Endothelial cell of umbilical vein (primary cell): Measurements from ENCODE around the gene RASGRF2. TPM values are rescaled to one million over a fixed set of nuclear protein-coding genes. Genes with fewer than 3 reads are reported as not detected.

Source experiments
- BruUV-seq: library from RNA; stranded (reverse); fragments of 400-500 nt; replicated peaks from 2 replicates; lab custom pipeline; 2021; lab: Mats Ljungman, UMichigan
- CTCF ChIA-PET: fragments of 300-600, 350-600 bp; sonication (Branson Sonifier 250); formaldehyde crosslinking; loops from one replicate; lab custom pipeline; 2021; ENCODE audit warnings: antibody characterized with exemption, inconsistent platforms; lab: Charles Lee
- POLR2A ChIA-PET: fragments of 300-600, 350-600 bp; sonication (Branson Sonifier 250); formaldehyde crosslinking; loops from one replicate; lab custom pipeline; 2021; ENCODE audit warnings: antibody characterized with exemption, inconsistent platforms; lab: Charles Lee
- DNase-seq: peaks from one replicate; pipeline ENCODE4 v3.0.0-alpha.2; 2011; ENCODE audit warnings: low read depth, low spot score
- FAIRE-seq: peaks from 2 replicates; lab custom pipeline; 2011; peaks lifted over from hg19 to GRCh38; lab: Jason Lieb, UNC
- H2AFZ ChIP-seq: 2 replicates; pipeline ENCODE4 v1.6.0; 2012; ENCODE audit warnings: low read depth, low read length, control low read depth, inconsistent platforms
- H3K27ac ChIP-seq: 2 replicates; pipeline ENCODE4 v1.5.1; 2011; ENCODE audit warnings: low read depth, mild to moderate bottlenecking, control low read depth, low read length, moderate library complexity; ENCODE audit not compliant: insufficient read depth
- H3K27me3 ChIP-seq, 2 experiments: 2 replicates each; pipeline versions ENCODE4 v1.6.0 to v1.6.1; 2011; ENCODE audit warnings: low read length in 2 of 2, mixed read lengths in 1 of 2; ENCODE audit not compliant: control insufficient read depth in 2 of 2, insufficient read depth in 2 of 2
- H3K36me3 ChIP-seq, 2 experiments: 2 replicates in 1 of 2; 3 replicates in 1 of 2; pipeline ENCODE4 v1.5.1; 2011; ENCODE audit warnings: low read length in 2 of 2, mild to moderate bottlenecking in 1 of 2, moderate library complexity in 1 of 2; ENCODE audit not compliant: control insufficient read depth in 2 of 2, insufficient read depth in 2 of 2; ENCODE audit errors: extremely low read depth in 1 of 2
- H3K4me1 ChIP-seq: 3 replicates; pipeline ENCODE4 v1.5.1; 2011; ENCODE audit warnings: mild to moderate bottlenecking, low read length; ENCODE audit not compliant: control insufficient read depth, insufficient read depth; ENCODE audit errors: extremely low read depth
- H3K4me2 ChIP-seq: 2 replicates; pipeline ENCODE4 v1.6.1; 2011; ENCODE audit warnings: low read length, control low read depth, mixed read lengths; ENCODE audit not compliant: insufficient read depth
- H3K4me3 ChIP-seq, 3 experiments: fragments of 200-600 bp in 1 of 3; sonication (generic), shearing (Covaris generic) in 1 of 3; replicated peaks in 1 of 3; 2 replicates each; pipeline ENCODE4 v1.5.1; 2011 to 2016; ENCODE audit warnings: control low read depth in 3 of 3, low read length in 3 of 3, mild to moderate bottlenecking in 2 of 3, inconsistent platforms in 1 of 3, low read depth in 1 of 3, moderate library complexity in 1 of 3; ENCODE audit not compliant: insufficient read depth in 1 of 3
- H3K79me2 ChIP-seq: 2 replicates; pipeline ENCODE4 v1.6.0; 2012; ENCODE audit warnings: low read length, inconsistent platforms; ENCODE audit not compliant: control insufficient read depth, insufficient read depth
- H3K9ac ChIP-seq: replicated peaks from 2 replicates; pipeline ENCODE3; 2011; ENCODE audit warnings: low read length, control low read depth; ENCODE audit not compliant: insufficient read depth; ENCODE audit errors: extremely low read depth
- H3K9me1 ChIP-seq: replicated peaks from 3 replicates; pipeline ENCODE4 v1.6.0; 2011; ENCODE audit warnings: mild to moderate bottlenecking, low read length; ENCODE audit not compliant: control insufficient read depth, insufficient read depth; ENCODE audit errors: extremely low read depth
- H3K9me3 ChIP-seq: replicated peaks from 2 replicates; pipeline ENCODE4 v1.5.1; 2012; ENCODE audit warnings: low read length, inconsistent platforms; ENCODE audit not compliant: control insufficient read depth, insufficient read depth
- H4K20me1 ChIP-seq: replicated peaks from 2 replicates; pipeline ENCODE3; 2011; ENCODE audit warnings: mild to moderate bottlenecking, low read length; ENCODE audit not compliant: control insufficient read depth, insufficient read depth; ENCODE audit errors: extremely low read depth
- EZH2 ChIP-seq: IDR thresholded peaks from 2 replicates; pipeline ENCODE4 v1.6.1; 2012; ENCODE audit warnings: borderline replicate concordance, low read depth, mild to moderate bottlenecking, moderate library complexity, low read length, inconsistent platforms; ENCODE audit not compliant: severe bottlenecking
- FOS ChIP-seq: IDR thresholded peaks from 2 replicates; pipeline ENCODE4 v1.6.1; 2011; ENCODE audit warnings: mild to moderate bottlenecking, low read length, moderate library complexity, borderline replicate concordance; ENCODE audit not compliant: insufficient read depth
- GATA2 ChIP-seq: IDR thresholded peaks from 2 replicates; pipeline ENCODE4 v1.7.0; 2011; ENCODE audit warnings: low read depth, mild to moderate bottlenecking, moderate library complexity, mixed read lengths, low read length; ENCODE audit not compliant: insufficient read length, insufficient read depth
- JUN ChIP-seq: IDR thresholded peaks from 2 replicates; pipeline ENCODE4 v1.6.1; 2011; ENCODE audit warnings: borderline replicate concordance, low read depth; ENCODE audit not compliant: insufficient read length, insufficient read depth
- MYC ChIP-seq: IDR thresholded peaks from one replicate; pipeline ENCODE4 v1.6.1; 2011; ENCODE audit warnings: mild to moderate bottlenecking, low read depth, low read length
- POLR2A ChIP-seq: IDR thresholded peaks from 2 replicates; pipeline ENCODE4 v1.6.1; 2012; ENCODE audit warnings: low read depth, mild to moderate bottlenecking, control low read depth, low read length
- POLR2AphosphoS5 ChIP-seq: IDR thresholded peaks from 2 replicates; pipeline ENCODE4 v1.6.1; 2012; ENCODE audit warnings: low read depth, mild to moderate bottlenecking, control low read depth, low read length, moderate library complexity; ENCODE audit not compliant: insufficient read depth
- dilution Hi-C: fragments of 300-500 bp; cut with MboI; formaldehyde crosslinking; loops from one replicate; pipeline ENCODE4 v1.15.0; 2019; ENCODE audit warnings: low sequenced_read_pairs; ENCODE audit not compliant: extremely low pct_ligation_motif_present
- intact Hi-C: fragments of 100-400 bp; cut with micrococcal nuclease; formaldehyde crosslinking; loops from one replicate; pipeline ENCODE4 v1.10.0; 2022
- polyA plus RNA-seq, 4 experiments: library from polyadenylated mRNA; depleted of rRNA in 3 of 4; stranded (reverse) in 3 of 4; unstranded in 1 of 4; fragments of >200 nt; gene quantifications; 2 replicates each; pipeline versions ENCODE4 v1.2.1 to v1.2.3, GENCODE V29; 2011 to 2012; ENCODE audit warnings: missing spikeins in 1 of 4
- total RNA-seq: library from RNA; stranded (reverse); gene quantifications from 2 replicates; pipeline ENCODE4 v1.2.3, GENCODE V29; 2021
- TF ChIP-seq, protein P1 (sequence below): IDR thresholded peaks from 2 replicates; pipeline ENCODE4 v1.6.1; 2011; ENCODE audit not compliant: insufficient read depth, insufficient read length
- TF ChIP-seq, protein P2 (sequence below), 2 donors: IDR thresholded peaks; 1 replicate in 1 of 2; 2 replicates in 1 of 2; pipeline ENCODE4 v1.5.1; 2011; ENCODE audit warnings: low read length in 2 of 2, mild to moderate bottlenecking in 2 of 2, moderate library complexity in 2 of 2, control low read depth in 1 of 2, inconsistent platforms in 1 of 2, low read depth in 1 of 2; ENCODE audit not compliant: insufficient read depth in 1 of 2; ENCODE audit errors: extremely low read depth in 1 of 2

The RASGRF2 gene
- total and polyA plus RNA-seq, 2 donors (not counting 3 experiments of a cell fraction or from before 2014, with no cell fraction given) = 0.41 to 4.0 TPM

DNA sequence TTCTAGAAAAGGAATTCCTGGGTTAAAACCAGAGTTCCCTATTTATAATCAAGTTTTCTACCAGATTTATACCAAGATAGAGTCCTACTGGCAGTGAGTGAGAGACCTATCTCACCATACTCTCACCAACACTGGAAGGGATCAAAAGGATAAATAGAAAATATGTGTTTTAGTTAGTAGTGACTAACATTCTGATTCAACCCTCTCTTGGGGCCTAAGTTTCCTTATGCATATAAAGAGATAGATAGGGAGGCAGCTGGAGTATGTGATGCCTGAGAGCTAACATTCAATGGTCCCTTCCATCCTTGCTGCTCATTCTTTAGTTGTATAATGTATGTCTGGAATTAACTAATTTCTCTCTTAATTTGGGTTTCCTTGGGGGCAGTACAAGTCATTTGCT, 304.9 kb downstream of the RASGRF2 start:
- intact Hi-C loops (no loop called here), dilution Hi-C loops (no loop called here)
- DNase-seq (no peak), FAIRE-seq (no peak)
- Histone ChIP-seq H3K4me1 (no peaks in the 10 kb centered on the region), H3K27me3 (no peaks in the 10 kb centered on the region), H3K9me3 (no peaks in the 10 kb centered on the region), H3K27ac (no peak overlapping the region), H3K9me1 (no peaks in the 10 kb centered on the region), H3K9ac (no peak overlapping the region), H4K20me1 (no peaks in the 10 kb centered on the region), H3K4me3 (no peak overlapping the region), H2AFZ (no peak overlapping the region), H3K79me2 (peaks cover 2% of the 10 kb centered on the region), H3K36me3 (no peaks in the 10 kb centered on the region), H3K4me2 (no peak overlapping the region)
- TF ChIP-seq FOS (no peak), POLR2AphosphoS5 (no peak), MYC (no peak), EZH2 (no peak), POLR2A (no peak), JUN (no peak), GATA2 (no peak)
- TF ChIP-seq, protein P1, sequence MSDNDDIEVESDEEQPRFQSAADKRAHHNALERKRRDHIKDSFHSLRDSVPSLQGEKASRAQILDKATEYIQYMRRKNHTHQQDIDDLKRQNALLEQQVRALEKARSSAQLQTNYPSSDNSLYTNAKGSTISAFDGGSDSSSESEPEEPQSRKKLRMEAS = no peak
- TF ChIP-seq, protein P2, sequence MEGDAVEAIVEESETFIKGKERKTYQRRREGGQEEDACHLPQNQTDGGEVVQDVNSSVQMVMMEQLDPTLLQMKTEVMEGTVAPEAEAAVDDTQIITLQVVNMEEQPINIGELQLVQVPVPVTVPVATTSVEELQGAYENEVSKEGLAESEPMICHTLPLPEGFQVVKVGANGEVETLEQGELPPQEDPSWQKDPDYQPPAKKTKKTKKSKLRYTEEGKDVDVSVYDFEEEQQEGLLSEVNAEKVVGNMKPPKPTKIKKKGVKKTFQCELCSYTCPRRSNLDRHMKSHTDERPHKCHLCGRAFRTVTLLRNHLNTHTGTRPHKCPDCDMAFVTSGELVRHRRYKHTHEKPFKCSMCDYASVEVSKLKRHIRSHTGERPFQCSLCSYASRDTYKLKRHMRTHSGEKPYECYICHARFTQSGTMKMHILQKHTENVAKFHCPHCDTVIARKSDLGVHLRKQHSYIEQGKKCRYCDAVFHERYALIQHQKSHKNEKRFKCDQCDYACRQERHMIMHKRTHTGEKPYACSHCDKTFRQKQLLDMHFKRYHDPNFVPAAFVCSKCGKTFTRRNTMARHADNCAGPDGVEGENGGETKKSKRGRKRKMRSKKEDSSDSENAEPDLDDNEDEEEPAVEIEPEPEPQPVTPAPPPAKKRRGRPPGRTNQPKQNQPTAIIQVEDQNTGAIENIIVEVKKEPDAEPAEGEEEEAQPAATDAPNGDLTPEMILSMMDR (IDR thresholded peaks at IDR 0.05; ENCODE audit: extremely low read depth in 1 of 2, insufficient read depth in 1 of 2, low read depth in 1 of 2, low read length in 2 of 2) = no peak
- CTCF ChIA-PET = no interaction called here
- BruUV-seq = no TSS peak
- POLR2A ChIA-PET = no interaction called here
